ENCODE results near the gene REV3L. TPM values are rescaled to one million over a fixed set of nuclear protein-coding genes. Genes with fewer than 3 reads are reported as not detected.

REV3L gene
- total RNA-seq = 10 to 100 TPM; 18.1 to 25.5 (median 22.7) TPM
- 40.9 TPM for total RNA-seq (2013)

DNA sequence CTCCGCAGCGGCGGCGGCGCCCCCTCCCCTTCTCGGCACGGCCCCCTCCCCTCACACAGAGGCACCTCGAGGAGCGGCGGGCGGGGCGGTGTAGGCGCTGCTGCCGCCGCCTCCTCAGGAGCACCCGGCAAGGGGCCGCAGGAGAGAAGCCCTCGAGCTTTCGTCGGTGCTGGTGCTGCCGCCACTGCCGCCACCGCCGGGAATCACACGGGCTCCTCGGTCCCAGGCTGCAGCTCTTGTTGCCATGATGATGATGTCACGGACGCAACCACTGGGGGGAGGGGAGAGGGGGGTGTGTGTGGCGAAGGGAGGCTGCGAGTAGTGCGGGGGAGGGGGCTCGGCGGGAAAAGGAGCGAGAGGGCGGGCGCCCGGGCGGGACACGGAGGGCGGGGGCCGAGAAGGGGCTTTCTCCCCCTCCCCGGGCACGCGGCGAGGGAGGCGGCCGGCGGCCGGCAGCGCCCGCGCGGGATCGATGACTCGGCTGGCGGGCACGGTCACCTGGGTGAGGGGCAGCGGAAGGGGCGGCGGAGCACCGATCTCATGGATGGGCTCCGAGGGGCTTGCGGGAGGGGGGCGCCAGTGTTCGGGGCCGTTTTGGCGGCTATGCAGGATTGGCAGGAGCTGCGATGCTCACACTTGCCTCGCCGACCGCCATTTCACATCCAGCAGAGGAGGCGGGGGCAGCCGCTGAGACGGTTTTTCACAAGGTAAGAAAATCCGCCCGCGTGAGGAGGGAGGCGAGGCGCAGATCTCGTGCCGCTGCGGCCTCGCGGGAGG lies at the start of gene REV3L:
TSS of gene REV3L (minus strand) at position 260 of the 777 bp plus-strand sequence. CDS start 330 bp downstream, outside the sequence.
- Mint-ChIP-seq H3K9me3 (no peaks in the 10 kb centered on the region), H3K27me3 (ENCODE audit: low read depth in 2 of 2) (no peaks in the 10 kb centered on the region), H3K27ac (peak within 1 kb of the TSS; percentile 96 to 98), H3K36me3 (no peaks in the 10 kb centered on the region), H3K4me1 (peaks cover 41 to 44% of the 10 kb centered on the region in 2 donors), H3K4me3 (peak within 1 kb of the TSS; percentile 96)
- ATAC-seq (peak; percentile 52 to 76 (median 74)), DNase-seq (peak; percentile 80 to 94)
- Histone ChIP-seq H3K4me3 (ENCODE audit: low read length) (peak within 1 kb of the TSS; percentile 90), H3K36me3 (ENCODE audit: control insufficient read depth, insufficient read depth, low read length) (peaks cover under 1% of the 10 kb centered on the region), H3K27me3 (ENCODE audit: control insufficient read depth, insufficient read depth, low read length) (no peaks in the 10 kb centered on the region), H3K4me1 (ENCODE audit: control insufficient read depth, insufficient read depth, low read length) (peaks cover 9% of the 10 kb centered on the region), H3K27ac (ENCODE audit: low read length) (peak within 1 kb of the TSS; percentile 97), H3K9me3 (ENCODE audit: control insufficient read depth, insufficient read depth, low read length) (no peaks in the 10 kb centered on the region)
- under 1% methylated on average over 84 of the region's 84 CpGs for WGBS (ENCODE audit: insufficient coverage)
- TF ChIP-seq, protein P1, sequence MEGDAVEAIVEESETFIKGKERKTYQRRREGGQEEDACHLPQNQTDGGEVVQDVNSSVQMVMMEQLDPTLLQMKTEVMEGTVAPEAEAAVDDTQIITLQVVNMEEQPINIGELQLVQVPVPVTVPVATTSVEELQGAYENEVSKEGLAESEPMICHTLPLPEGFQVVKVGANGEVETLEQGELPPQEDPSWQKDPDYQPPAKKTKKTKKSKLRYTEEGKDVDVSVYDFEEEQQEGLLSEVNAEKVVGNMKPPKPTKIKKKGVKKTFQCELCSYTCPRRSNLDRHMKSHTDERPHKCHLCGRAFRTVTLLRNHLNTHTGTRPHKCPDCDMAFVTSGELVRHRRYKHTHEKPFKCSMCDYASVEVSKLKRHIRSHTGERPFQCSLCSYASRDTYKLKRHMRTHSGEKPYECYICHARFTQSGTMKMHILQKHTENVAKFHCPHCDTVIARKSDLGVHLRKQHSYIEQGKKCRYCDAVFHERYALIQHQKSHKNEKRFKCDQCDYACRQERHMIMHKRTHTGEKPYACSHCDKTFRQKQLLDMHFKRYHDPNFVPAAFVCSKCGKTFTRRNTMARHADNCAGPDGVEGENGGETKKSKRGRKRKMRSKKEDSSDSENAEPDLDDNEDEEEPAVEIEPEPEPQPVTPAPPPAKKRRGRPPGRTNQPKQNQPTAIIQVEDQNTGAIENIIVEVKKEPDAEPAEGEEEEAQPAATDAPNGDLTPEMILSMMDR (IDR thresholded peaks at IDR 0.05) = no peak
- intact Hi-C loops (cut with micrococcal nuclease) = loop anchor here (1.0 to 10.0 kb wide), 3 partner anchors 224 to 604 kb away; partner anchors contain the start of genes FAM229B and TUBE1

GRCh38 chr6:111531185-111531584 lies 48.2 kb upstream of the REV3L start:
- Mint-ChIP-seq H3K27me3 (ENCODE audit: low read depth in 2 of 2) (no peaks in the 10 kb centered on the region), H3K4me1 (peaks cover 5 to 6% of the 10 kb centered on the region in 2 donors), H3K9me3 (no peaks in the 10 kb centered on the region), H3K36me3 (no peaks in the 10 kb centered on the region), H3K27ac (no peak overlapping the region), H3K4me3 (no peak overlapping the region)
- WGBS (ENCODE audit: insufficient coverage) = 100% methylated on average over 5 of the region's 5 CpGs
- H3K9me3 ChIP-seq (ENCODE audit: control insufficient read depth, insufficient read depth, low read length) = no peaks in the 10 kb centered on the region
- no peak for DNase-seq
- H3K4me1 ChIP-seq (ENCODE audit: control insufficient read depth, insufficient read depth, low read length) = peaks cover under 1% of the 10 kb centered on the region
- intact Hi-C loops (cut with micrococcal nuclease) = no loop called here
- H3K36me3 ChIP-seq (ENCODE audit: control insufficient read depth, insufficient read depth, low read length) = no peaks in the 10 kb centered on the region
- H3K4me3 ChIP-seq (ENCODE audit: low read length) = no peak overlapping the region
- no peak for ATAC-seq
- H3K27ac ChIP-seq (ENCODE audit: low read length) = no peak overlapping the region
- TF ChIP-seq, protein P1 (IDR thresholded peaks at IDR 0.05) = no peak
- H3K27me3 ChIP-seq (ENCODE audit: control insufficient read depth, insufficient read depth, low read length) = no peaks in the 10 kb centered on the region

DNA sequence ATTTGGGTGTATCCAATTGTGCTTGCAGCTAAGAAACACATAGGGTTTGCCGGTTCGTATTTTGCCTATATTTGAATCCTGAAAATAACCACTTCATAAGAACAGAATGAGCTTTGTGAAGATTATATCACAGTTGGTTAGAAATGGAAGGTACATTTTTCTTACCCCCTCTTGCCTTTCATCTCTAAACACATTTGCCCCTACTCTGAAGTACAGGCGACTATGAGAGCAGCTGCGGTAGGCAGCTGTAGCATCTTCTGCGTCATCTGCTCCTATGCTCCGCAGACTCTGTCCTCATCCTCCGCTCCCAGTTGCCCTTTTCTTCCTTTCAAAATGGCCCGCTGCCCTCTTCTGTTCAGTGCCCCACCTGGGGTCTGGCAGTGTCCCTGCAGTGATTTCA lies 47.6 kb upstream of the REV3L start:
- TF ChIP-seq, protein P1 (IDR thresholded peaks at IDR 0.05) = no peak
- H3K27me3 ChIP-seq (ENCODE audit: control insufficient read depth, insufficient read depth, low read length) = no peaks in the 10 kb centered on the region
- intact Hi-C loops (cut with micrococcal nuclease) = no loop called here
- H3K4me1 ChIP-seq (ENCODE audit: control insufficient read depth, insufficient read depth, low read length) = no peaks in the 10 kb centered on the region
- H3K27me3 Mint-ChIP-seq (ENCODE audit: low read depth in 2 of 2) = no peaks in the 10 kb centered on the region
- peaks cover 5 to 6% of the 10 kb centered on the region in 2 donors for H3K4me1 Mint-ChIP-seq
- no peaks in the 10 kb centered on the region for H3K36me3 Mint-ChIP-seq
- 64% methylated on average over 7 of the region's 8 CpGs for WGBS (ENCODE audit: insufficient coverage)
- no peak overlapping the region for H3K27ac Mint-ChIP-seq
- H3K27ac ChIP-seq (ENCODE audit: low read length) = no peak overlapping the region
- H3K4me3 Mint-ChIP-seq = no peak overlapping the region
- no peaks in the 10 kb centered on the region for H3K9me3 Mint-ChIP-seq
- no peak overlapping the region for H3K4me3 ChIP-seq (ENCODE audit: low read length)
- no peaks in the 10 kb centered on the region for H3K36me3 ChIP-seq (ENCODE audit: control insufficient read depth, insufficient read depth, low read length)
- DNase-seq (no peak), ATAC-seq (no peak)
- no peaks in the 10 kb centered on the region for H3K9me3 ChIP-seq (ENCODE audit: control insufficient read depth, insufficient read depth, low read length)

Data from natural killer cell (primary cell).